WTC11 (cell line): Measurements from ENCODE around the gene NDUFA12.

Experiments
- CREB1 ChIP-seq: sonication (generic); formaldehyde crosslinking; IDR thresholded peaks from 2 replicates; pipeline ENCODE4 v1.8.0; 2023; ENCODE audit warnings: mild to moderate bottlenecking, missing genetic modification reagents
- EMX1 ChIP-seq: fragments of 250-450 bp; sonication (Bioruptor Pico); IDR thresholded peaks from 2 replicates; pipeline ENCODE4 v1.8.0; 2021; ENCODE audit warnings: mild to moderate bottlenecking
- FOXJ3 ChIP-seq: sonication (generic); formaldehyde crosslinking; IDR thresholded peaks from 2 replicates; pipeline ENCODE4 v1.9.0; 2021; ENCODE audit warnings: missing genetic modification reagents, mild to moderate bottlenecking, borderline replicate concordance
- FOXK1 ChIP-seq: sonication (generic); formaldehyde crosslinking; IDR thresholded peaks from 2 replicates; pipeline ENCODE4 v1.8.0; 2022; ENCODE audit warnings: mild to moderate bottlenecking, moderate library complexity, missing genetic modification reagents
- NFE2L1 ChIP-seq: sonication (generic); formaldehyde crosslinking; IDR thresholded peaks from 2 replicates; pipeline ENCODE4 v1.8.1; 2023; ENCODE audit warnings: missing genetic modification reagents
- RORB ChIP-seq: fragments of 250-450 bp; sonication (Bioruptor Pico); IDR thresholded peaks from 2 replicates; pipeline ENCODE4 v1.9.0; 2021; ENCODE audit warnings: mild to moderate bottlenecking
- SMAD3 ChIP-seq: sonication (generic); formaldehyde crosslinking; IDR thresholded peaks from 2 replicates; pipeline ENCODE4 v1.8.0; 2022; ENCODE audit warnings: missing genetic modification reagents, mild to moderate bottlenecking, borderline replicate concordance
- TEAD4 ChIP-seq: sonication (generic); formaldehyde crosslinking; IDR thresholded peaks from 2 replicates; pipeline ENCODE4 v1.8.0; 2022; ENCODE audit warnings: mild to moderate bottlenecking, missing genetic modification reagents
- ZNF138 ChIP-seq: sonication (generic); formaldehyde crosslinking; conservative IDR thresholded peaks from 2 replicates; pipeline ENCODE4 v1.8.1; 2022; ENCODE audit warnings: mild to moderate bottlenecking, moderate library complexity, missing genetic modification reagents
- ZNF263 ChIP-seq: sonication (generic); formaldehyde crosslinking; IDR thresholded peaks from 2 replicates; pipeline ENCODE4 v1.8.1; 2022; ENCODE audit warnings: low read depth, mild to moderate bottlenecking, moderate library complexity, missing genetic modification reagents
- ZNF317 ChIP-seq: sonication (generic); formaldehyde crosslinking; IDR thresholded peaks from 2 replicates; pipeline ENCODE4 v1.8.1; 2023; ENCODE audit warnings: low read depth, mild to moderate bottlenecking, moderate library complexity, missing genetic modification reagents, borderline replicate concordance
- TF ChIP-seq, protein P1 (sequence below): fragments of 200-600 bp; IDR thresholded peaks from 2 replicates; pipeline ENCODE4 v1.8.0; 2022; ENCODE audit warnings: antibody characterized with exemption
- TF ChIP-seq, protein P2 (sequence below): sonication (generic); formaldehyde crosslinking; IDR thresholded peaks from 2 replicates; pipeline ENCODE4 v1.8.0; 2022; ENCODE audit warnings: mild to moderate bottlenecking, missing genetic modification reagents
- TF ChIP-seq, protein P3 (sequence below): sonication (generic); formaldehyde crosslinking; IDR thresholded peaks from 2 replicates; pipeline ENCODE4 v1.8.0; 2022; ENCODE audit warnings: mild to moderate bottlenecking, missing genetic modification reagents

DNA sequence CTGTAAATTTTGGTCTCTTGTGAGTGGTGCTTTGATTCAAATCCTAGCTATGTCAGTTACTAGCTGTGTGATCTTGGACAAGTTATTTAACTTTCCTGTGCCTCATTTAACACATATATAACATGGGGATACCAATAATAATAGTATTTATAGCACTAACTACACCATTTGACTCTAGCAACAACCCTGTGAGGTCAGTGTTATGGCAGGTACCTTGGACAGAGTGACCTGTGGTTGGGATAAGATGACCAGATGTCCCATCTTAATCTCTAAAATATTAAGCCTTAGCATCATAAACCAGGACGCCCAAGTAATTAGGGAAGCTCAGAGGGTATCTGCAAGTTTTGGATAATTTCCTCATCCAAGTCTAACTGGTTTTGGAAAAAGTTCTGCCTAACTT lies 73.7 kb downstream of the NDUFA12 start:
- TF ChIP-seq, protein P1, sequence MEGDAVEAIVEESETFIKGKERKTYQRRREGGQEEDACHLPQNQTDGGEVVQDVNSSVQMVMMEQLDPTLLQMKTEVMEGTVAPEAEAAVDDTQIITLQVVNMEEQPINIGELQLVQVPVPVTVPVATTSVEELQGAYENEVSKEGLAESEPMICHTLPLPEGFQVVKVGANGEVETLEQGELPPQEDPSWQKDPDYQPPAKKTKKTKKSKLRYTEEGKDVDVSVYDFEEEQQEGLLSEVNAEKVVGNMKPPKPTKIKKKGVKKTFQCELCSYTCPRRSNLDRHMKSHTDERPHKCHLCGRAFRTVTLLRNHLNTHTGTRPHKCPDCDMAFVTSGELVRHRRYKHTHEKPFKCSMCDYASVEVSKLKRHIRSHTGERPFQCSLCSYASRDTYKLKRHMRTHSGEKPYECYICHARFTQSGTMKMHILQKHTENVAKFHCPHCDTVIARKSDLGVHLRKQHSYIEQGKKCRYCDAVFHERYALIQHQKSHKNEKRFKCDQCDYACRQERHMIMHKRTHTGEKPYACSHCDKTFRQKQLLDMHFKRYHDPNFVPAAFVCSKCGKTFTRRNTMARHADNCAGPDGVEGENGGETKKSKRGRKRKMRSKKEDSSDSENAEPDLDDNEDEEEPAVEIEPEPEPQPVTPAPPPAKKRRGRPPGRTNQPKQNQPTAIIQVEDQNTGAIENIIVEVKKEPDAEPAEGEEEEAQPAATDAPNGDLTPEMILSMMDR, result no peak
- TF ChIP-seq FOXK1 (CRISPR knock-in tag), result no peak
- no peak for TF ChIP-seq TEAD4 (CRISPR knock-in tag)
- no peak for TF ChIP-seq RORB
- TF ChIP-seq ZNF263, result no peak
- TF ChIP-seq FOXJ3, result no peak
- no peak for TF ChIP-seq NFE2L1 (CRISPR knock-in tag)
- TF ChIP-seq ZNF138 (CRISPR knock-in tag), result no peak
- no peak for TF ChIP-seq SMAD3 (CRISPR knock-in tag)
- TF ChIP-seq, protein P2, sequence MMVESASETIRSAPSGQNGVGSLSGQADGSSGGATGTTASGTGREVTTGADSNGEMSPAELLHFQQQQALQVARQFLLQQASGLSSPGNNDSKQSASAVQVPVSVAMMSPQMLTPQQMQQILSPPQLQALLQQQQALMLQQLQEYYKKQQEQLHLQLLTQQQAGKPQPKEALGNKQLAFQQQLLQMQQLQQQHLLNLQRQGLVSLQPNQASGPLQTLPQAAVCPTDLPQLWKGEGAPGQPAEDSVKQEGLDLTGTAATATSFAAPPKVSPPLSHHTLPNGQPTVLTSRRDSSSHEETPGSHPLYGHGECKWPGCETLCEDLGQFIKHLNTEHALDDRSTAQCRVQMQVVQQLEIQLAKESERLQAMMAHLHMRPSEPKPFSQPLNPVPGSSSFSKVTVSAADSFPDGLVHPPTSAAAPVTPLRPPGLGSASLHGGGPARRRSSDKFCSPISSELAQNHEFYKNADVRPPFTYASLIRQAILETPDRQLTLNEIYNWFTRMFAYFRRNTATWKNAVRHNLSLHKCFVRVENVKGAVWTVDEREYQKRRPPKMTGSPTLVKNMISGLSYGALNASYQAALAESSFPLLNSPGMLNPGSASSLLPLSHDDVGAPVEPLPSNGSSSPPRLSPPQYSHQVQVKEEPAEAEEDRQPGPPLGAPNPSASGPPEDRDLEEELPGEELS (CRISPR knock-in tag), result no peak
- no peak for TF ChIP-seq ZNF317 (CRISPR knock-in tag)
- no peak for TF ChIP-seq CREB1
- TF ChIP-seq, protein P3, sequence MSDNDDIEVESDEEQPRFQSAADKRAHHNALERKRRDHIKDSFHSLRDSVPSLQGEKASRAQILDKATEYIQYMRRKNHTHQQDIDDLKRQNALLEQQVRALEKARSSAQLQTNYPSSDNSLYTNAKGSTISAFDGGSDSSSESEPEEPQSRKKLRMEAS (CRISPR knock-in tag), result no peak
- no peak for TF ChIP-seq EMX1 (CRISPR knock-in tag)
